ENCODE results near the gene UNC13D. TPM values are rescaled to one million over a fixed set of nuclear protein-coding genes. Genes with fewer than 3 reads are reported as not detected.
"Not testable (repeated sequence)": the region's sequence is repeated elsewhere in the genome, so short reads cannot be mapped to it uniquely, and the experiment has no call there.

UNC13D gene
- total RNA-seq, 1 donor from 2014 or later, result 82.3 TPM

DNA sequence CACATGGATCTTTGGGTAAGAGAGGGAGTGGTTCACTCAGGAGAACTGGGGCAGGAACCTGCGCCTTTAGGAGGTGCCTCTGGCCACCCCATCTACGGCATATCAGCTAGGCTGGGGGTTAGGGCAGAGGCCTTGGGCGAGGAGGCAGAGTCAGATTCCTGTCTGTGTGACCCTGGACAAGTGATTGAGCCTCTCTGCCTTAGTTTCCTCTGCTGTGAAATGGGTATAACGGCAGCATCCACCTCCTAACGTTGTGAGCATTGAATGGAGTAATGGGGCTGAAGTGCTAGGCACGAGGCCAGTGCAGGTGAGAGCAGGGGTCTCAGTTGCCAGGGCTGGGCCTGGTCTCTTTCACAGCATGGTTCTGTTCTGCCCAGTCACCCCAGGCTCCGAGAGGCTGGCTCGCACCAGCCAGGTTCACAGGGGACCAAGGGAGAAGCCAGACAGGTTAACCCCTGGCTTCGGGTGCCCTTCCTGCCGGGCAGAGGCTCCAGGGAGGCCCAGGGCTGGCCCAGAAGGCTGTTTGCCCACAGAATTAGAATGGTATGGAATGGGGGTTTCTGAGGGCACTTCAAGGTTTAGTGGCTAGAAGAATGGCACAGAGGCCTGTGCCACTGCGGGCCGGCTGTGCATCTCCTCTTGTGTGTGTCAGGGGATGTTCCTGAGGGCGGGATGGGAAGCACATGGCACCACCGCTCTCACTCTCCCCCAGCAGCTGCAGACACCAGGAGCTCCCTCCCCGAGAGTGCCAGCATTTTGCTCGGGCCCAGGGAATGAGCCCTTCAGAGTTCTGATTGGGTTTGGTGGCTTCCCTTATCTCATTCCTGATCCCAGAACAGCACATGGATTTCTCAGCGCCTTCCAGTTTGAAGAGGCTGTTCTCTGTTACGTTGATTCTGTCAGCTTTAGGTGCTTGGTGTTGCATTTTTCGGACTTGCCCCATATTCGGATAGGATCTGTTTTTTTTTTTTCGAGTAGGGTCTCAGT lies 23.8 kb downstream of the UNC13D start:
- DNase-seq, result no peak

DNA sequence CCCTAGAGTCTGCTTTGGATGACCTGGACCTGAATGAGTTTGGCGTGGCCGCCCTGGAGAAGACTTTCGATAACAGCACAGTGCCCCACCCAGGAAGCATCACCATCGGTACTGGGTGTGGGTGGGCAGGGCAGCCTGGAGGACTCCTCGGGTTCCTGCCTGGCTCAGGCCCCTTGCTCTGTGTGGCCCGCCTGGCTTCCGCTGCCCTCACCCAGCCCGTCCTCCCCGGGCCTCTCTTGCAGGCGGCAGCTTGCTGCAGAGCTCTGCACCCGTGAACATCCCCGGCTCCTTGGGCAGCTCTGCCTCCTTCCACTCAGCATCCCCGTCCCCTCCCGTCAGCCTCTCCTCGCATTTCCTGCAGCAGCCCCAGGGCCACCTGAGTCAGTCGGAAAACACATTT lies 24.5 kb downstream of the UNC13D start:
- no peak for DNase-seq

DNA sequence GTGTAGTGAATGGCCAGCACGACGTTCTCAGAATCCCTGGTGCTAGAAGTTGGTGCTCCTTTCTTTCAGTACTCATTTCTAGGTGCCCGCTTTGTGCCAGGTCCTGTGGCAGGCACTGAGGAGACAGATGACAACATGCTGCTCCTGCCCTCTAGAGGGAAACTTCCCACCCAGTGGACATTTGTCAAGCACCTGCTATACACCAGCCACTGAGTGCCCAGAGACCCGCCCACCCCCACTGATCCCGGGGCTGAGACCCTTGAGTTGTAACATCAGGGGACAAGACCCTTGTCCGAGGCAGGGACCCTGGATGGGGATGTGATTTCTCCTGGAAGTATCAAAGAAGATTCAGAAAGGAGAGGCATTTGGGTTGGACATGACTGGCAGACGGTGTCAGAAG lies 25.1 kb downstream of the UNC13D start:
- DNase-seq, result no peak

- no peak for DNase-seq
Measured at GRCh38 chr17:75818326-75818885, 25.8 kb downstream of the UNC13D start.

GRCh38 chr17:75817571-75817970 lies 26.6 kb downstream of the UNC13D start:
- DNase-seq, result no peak

GRCh38 chr17:75816693-75817092 lies 27.5 kb downstream of the UNC13D start:
- no peak for DNase-seq

- no peak for DNase-seq
Measured at GRCh38 chr17:75815399-75815798, 28.8 kb downstream of the UNC13D start.

GRCh38 chr17:75814900-75815373 lies 29.3 kb downstream of the UNC13D start:
- no peak for DNase-seq

GRCh38 chr17:75814021-75814395 lies 30.2 kb downstream of the UNC13D start:
- no peak for DNase-seq

GRCh38 chr17:75813081-75814020 lies 30.9 kb downstream of the UNC13D start:
- no peak for DNase-seq

DNA sequence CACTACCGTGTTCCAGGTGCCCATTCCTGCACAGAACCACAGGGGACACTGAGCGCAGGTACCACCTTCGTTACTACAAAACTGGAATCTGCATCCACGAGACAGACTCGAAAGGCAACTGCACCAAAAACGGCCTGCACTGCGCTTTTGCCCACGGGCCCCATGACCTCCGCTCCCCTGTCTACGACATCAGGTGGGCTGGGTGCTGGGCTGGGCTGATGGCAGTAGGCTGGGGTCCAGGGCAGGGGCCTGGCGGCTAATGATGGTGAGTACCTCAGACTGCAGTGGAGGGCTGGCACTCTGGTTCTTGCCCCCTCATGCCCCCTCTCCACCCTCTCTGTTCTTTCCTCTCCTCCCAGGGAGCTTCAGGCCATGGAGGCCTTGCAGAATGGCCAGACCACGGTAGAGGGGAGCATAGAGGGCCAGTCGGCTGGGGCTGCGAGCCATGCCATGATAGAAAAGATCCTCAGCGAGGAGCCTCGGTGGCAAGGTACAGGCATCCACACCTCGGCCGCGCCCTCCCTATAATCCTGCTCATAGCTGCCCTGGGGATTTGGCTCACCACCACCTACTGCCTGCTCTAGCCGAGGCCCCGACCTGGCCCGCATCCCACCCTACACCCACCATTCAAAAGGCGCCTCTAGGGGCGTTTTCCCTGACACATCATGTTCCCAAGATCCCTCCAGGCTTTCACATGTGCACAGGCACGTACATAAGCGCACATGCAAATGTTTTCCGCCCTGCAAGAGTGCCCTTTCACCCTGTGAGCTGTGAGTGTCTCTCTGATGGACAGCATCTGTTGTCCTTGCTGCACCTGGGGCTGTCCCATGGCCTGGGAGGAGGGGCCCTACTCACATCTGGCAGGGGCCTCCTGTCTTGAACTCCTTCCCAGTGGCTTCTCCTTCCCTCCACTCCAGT lies 31.8 kb downstream of the UNC13D start:
- DNase-seq, result no peak

DNA sequence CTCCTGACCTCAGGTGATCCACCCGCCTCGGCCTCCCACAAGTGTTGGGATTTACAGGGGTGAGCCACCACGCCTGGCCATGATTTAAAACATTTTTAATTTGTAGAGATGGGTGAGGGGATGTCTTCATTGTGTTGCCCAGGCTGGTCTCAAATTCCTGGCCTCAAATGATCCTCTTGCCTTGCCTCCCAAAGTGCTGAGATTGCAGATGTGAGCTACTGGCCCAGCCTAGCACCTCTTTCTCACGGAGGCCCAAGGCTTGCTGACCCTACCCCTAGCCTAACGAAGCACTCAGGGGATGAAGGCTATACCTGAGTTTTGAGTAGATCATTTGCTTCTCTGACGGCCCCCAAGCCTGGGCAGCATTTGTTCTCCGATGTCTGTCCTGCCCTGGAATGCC lies 33.0 kb downstream of the UNC13D start:
- no peak for DNase-seq

DNA sequence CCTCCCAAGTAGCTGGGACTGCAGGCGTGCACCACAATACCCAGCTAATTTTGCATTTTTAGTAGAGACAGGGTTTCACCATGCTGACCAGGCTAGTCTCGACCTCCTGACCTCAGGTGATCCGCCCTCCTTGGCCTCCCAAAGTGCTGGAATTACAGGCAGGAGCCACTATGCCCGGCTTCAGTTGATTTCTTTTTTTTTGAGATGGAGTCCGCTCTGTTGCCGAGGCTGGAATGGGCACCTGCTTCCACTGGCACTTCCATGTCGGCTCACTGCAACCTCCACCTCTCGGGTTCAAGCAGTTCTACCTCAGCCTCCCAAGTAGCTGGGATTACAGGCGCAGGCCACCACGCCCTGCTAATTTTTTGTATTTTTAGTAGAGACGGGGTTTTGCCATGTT lies 33.4 kb downstream of the UNC13D start:
- DNase-seq, result not testable (repeated sequence)

- DNase-seq, result no peak
Measured at GRCh38 chr17:75810216-75810615, 34.0 kb downstream of the UNC13D start.

DNA sequence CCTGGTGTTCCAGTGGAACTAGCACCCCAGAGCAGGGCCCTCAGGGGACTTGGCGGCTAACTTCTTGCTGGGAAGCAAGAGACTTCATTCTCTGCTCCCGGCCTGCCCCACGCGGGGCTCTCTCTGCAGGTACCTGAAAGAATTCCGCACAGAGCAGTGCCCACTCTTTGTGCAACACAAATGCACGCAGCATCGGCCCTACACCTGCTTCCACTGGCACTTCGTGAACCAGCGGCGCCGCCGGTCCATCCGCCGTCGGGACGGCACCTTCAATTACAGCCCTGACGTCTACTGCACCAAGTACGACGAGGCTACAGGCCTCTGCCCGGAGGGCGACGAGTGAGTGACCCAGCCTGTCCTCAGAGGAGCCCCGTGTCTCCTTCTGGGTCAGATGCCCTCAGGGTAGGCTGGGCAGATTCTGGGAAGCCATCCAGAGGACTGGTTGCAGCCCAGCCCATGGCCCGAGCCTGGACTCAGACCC lies 34.5 kb downstream of the UNC13D start:
- no peak for DNase-seq

- no peak for DNase-seq
Measured at GRCh38 chr17:75808905-75809621, 35.1 kb downstream of the UNC13D start.

DNA sequence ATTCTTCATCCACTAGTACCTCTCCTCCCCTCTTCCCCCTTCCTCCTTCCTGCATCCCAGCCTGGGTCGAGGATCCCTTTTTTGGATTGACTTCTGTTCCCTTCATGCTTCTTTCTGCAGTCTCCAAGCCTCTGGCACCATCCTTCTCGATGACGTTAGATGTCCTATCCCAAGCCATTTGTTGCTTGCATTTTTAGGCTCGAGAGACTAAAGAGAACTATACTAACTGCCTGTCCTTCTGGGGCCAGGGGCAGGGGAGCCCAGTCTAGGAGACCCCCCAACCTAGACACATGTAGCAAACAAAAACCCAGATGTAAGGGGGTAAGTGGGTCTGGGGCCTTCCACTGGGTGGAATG lies 35.7 kb downstream of the UNC13D start:
- DNase-seq, result no peak

GRCh38 chr17:75807861-75808260 lies 36.3 kb downstream of the UNC13D start:
- no peak for DNase-seq

- DNase-seq, result no peak
Measured at GRCh38 chr17:75806822-75807500, 37.2 kb downstream of the UNC13D start.

DNA sequence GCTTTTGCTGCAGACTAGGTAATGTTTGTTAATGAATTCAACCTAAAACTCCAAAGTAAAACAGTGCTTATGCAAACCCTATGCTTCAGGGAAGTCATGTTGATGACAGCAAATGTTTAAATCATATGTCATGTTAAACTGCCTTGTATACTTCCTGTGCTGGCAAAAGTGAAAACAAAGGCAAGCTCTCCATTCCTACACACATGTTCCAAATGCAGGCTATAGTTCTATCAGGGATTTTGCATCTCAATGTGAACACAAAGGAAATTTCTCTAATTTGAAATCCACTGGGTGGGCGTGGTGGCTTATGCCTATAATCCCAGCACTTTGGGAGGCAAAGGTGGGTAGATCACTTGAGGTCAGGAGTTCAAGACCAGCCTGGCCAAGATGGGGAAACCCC lies 40.3 kb downstream of the UNC13D start:
- no peak for DNase-seq
